Measurements from ENCODE around the gene TMEM235. TPM values are rescaled to one million over a fixed set of nuclear protein-coding genes. Genes with fewer than 3 reads are reported as not detected.

Gene TMEM235
- total and polyA plus RNA-seq, 2 donors (not counting 3 experiments of a cell fraction or from before 2014, with no cell fraction given), result 0.04 to 0.38 TPM

- intact Hi-C loops (cut with micrococcal nuclease) (no loop called here), dilution Hi-C loops (cut with MboI; ENCODE audit: extremely low pct_ligation_motif_present, low sequenced_read_pairs) (no loop called here)
- Histone ChIP-seq H3K79me2 (ENCODE audit: control insufficient read depth, insufficient read depth, low read length) (no peaks in the 10 kb centered on the region), H2AFZ (ENCODE audit: low read depth, low read length) (no peak overlapping the region), H3K27ac (ENCODE audit: insufficient read depth, low read depth, low read length) (no peak overlapping the region), H3K9me3 (replicated peaks; ENCODE audit: control insufficient read depth, insufficient read depth, low read length) (no peaks in the 10 kb centered on the region), H4K20me1 (replicated peaks; ENCODE audit: control insufficient read depth, extremely low read depth, insufficient read depth, low read length) (no peaks in the 10 kb centered on the region), H3K36me3 (ENCODE audit: control insufficient read depth in 2 of 2, extremely low read depth in 1 of 2, insufficient read depth in 2 of 2, low read length in 2 of 2) (no peaks in the 10 kb centered on the region), H3K9me1 (replicated peaks; ENCODE audit: control insufficient read depth, extremely low read depth, insufficient read depth, low read length) (no peaks in the 10 kb centered on the region), H3K27me3 (ENCODE audit: control insufficient read depth in 2 of 2, insufficient read depth in 2 of 2, low read length in 2 of 2) (peaks cover 8% of the 10 kb centered on the region in 2 experiments), H3K4me1 (ENCODE audit: control insufficient read depth, extremely low read depth, insufficient read depth, low read length) (peaks cover 3% of the 10 kb centered on the region), H3K4me3 (replicated peaks in 1 of 3; ENCODE audit: insufficient read depth in 1 of 3, low read depth in 1 of 3, low read length in 3 of 3) (no peak overlapping the region), H3K4me2 (ENCODE audit: insufficient read depth, low read length) (no peak overlapping the region), H3K9ac (replicated peaks; ENCODE audit: extremely low read depth, insufficient read depth, low read length) (no peak overlapping the region)
- FAIRE-seq (no peak), DNase-seq (ENCODE audit: low read depth, low spot score) (no peak)
- POLR2A ChIA-PET, result no interaction called here
- CTCF ChIA-PET, result interaction anchor here (1.6 to 1.9 kb wide), 2 partner anchors 15 to 62 kb away, joined by 4 to 10 read pairs; no protein-coding TSS in a partner anchor
- no TSS peak for BruUV-seq (replicated peaks)
- TF ChIP-seq FOS (IDR thresholded peaks at IDR 0.05; ENCODE audit: borderline replicate concordance, insufficient read depth, low read length) (no peak), CTCF (IDR thresholded peaks at IDR 0.05; ENCODE audit: extremely low read depth in 1 of 2, insufficient read depth in 1 of 2, low read depth in 1 of 2, low read length in 2 of 2) (no peak), JUN (IDR thresholded peaks at IDR 0.05; ENCODE audit: borderline replicate concordance, insufficient read depth, insufficient read length, low read depth) (no peak), GATA2 (IDR thresholded peaks at IDR 0.05; ENCODE audit: insufficient read depth, insufficient read length, low read depth, low read length) (no peak), POLR2A (IDR thresholded peaks at IDR 0.05; ENCODE audit: low read depth, low read length) (no peak), EZH2 (IDR thresholded peaks at IDR 0.05; ENCODE audit: borderline replicate concordance, low read depth, low read length, severe bottlenecking) (no peak), POLR2AphosphoS5 (IDR thresholded peaks at IDR 0.05; ENCODE audit: insufficient read depth, low read depth, low read length) (no peak), MYC (IDR thresholded peaks at IDR 0.05; ENCODE audit: low read depth, low read length) (no peak)
- TF ChIP-seq, protein P1, sequence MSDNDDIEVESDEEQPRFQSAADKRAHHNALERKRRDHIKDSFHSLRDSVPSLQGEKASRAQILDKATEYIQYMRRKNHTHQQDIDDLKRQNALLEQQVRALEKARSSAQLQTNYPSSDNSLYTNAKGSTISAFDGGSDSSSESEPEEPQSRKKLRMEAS (IDR thresholded peaks at IDR 0.05; ENCODE audit: insufficient read depth, insufficient read length), result no peak
Observed at GRCh38 chr17:78236362-78237127, 5.1 kb downstream of the TMEM235 start.
